GM12875 (cell line): ENCODE measurements around the gene TTLL4.

ENCODE experiments used
- H3K4me3 ChIP-seq: one replicate; pipeline ENCODE4 v1.5.1; 2011; ENCODE audit warnings: low read depth, low read length, control low read depth
- CTCF ChIP-seq: IDR thresholded peaks from 2 replicates; pipeline ENCODE4 v1.5.1; 2011; ENCODE audit warnings: low read depth, mild to moderate bottlenecking, control low read depth, inconsistent platforms, low read length, moderate library complexity, borderline replicate concordance; ENCODE audit not compliant: insufficient read depth

TTLL4 gene

GRCh38 chr2:218782528-218782844 lies 71.9 kb downstream of the TTLL4 start:
- no peak for TF ChIP-seq CTCF
- no peak overlapping the region for H3K4me3 ChIP-seq

- no peak overlapping the region for H3K4me3 ChIP-seq
- no peak for TF ChIP-seq CTCF
These were observed 73.1 kb downstream of the TTLL4 start for GRCh38 chr2:218783688-218784087.

- no peak for TF ChIP-seq CTCF
These were observed 74.5 kb downstream of the TTLL4 start for GRCh38 chr2:218785103-218785502.

GRCh38 chr2:218786133-218786532 lies 75.5 kb downstream of the TTLL4 start:
- no peak overlapping the region for H3K4me3 ChIP-seq
- TF ChIP-seq CTCF, result no peak

More at GRCh38 chr2:218785103-218785502, 74.5 kb downstream of the TTLL4 start:
- H3K4me3 ChIP-seq, result no peak overlapping the region

GRCh38 chr2:218788529-218789255 lies 78.1 kb downstream of the TTLL4 start:
- no peak overlapping the region for H3K4me3 ChIP-seq
- TF ChIP-seq CTCF, result no peak

GRCh38 chr2:218792433-218792832 lies 81.8 kb downstream of the TTLL4 start:
- H3K4me3 ChIP-seq, result no peak overlapping the region
- TF ChIP-seq CTCF, result no peak

- H3K4me3 ChIP-seq, result no peak overlapping the region
- no peak for TF ChIP-seq CTCF
These were observed 86.1 kb downstream of the TTLL4 start for GRCh38 chr2:218796691-218797090.
